ENCODE data around the gene PIEZO2.

Gene PIEZO2

GRCh38 chr18:10822456-10822855 lies 326.9 kb downstream of the PIEZO2 start:
- no peaks in the 10 kb centered on the region for H3K36me3 ChIP-seq (ENCODE audit: insufficient read depth, low read length)
- no peak for TF ChIP-seq CTCF (IDR thresholded peaks at IDR 0.05; ENCODE audit: low read length)
- no peak for TF ChIP-seq EZH2 (IDR thresholded peaks at IDR 0.05; ENCODE audit: borderline replicate concordance, low read length)
- H2AFZ ChIP-seq (ENCODE audit: low read length), result no peak overlapping the region
- H3K79me2 ChIP-seq (ENCODE audit: insufficient read depth, low read length), result no peaks in the 10 kb centered on the region
- H3K4me1 ChIP-seq (ENCODE audit: insufficient read depth, low read length, severe bottlenecking), result no peaks in the 10 kb centered on the region
- H3K4me2 ChIP-seq (ENCODE audit: low read length), result no peak overlapping the region
- H3K9me3 ChIP-seq (ENCODE audit: low read length), result 0 out of 2 replicates have a peak, but pooled peaks cover 5% of the 10 kb centered on the region
- H3K9me2 ChIP-seq (ENCODE audit: low read depth, low read length), result no peaks in the 10 kb centered on the region
- H3K4me3 ChIP-seq (ENCODE audit: low read depth, low read length, poor library complexity, severe bottlenecking), result no peak overlapping the region
- H4K20me1 ChIP-seq (ENCODE audit: insufficient read depth, low read length), result no peaks in the 10 kb centered on the region
- H3K27ac ChIP-seq (ENCODE audit: low read depth, low read length, poor library complexity, severe bottlenecking), result no peak overlapping the region
- no peak overlapping the region for H3K9ac ChIP-seq (ENCODE audit: low read length)
- H3K27me3 ChIP-seq (ENCODE audit: insufficient read depth, low read length), result no peaks in the 10 kb centered on the region
- no peaks in the 10 kb centered on the region for H3F3A ChIP-seq (ENCODE audit: insufficient read depth, low read length)

DNA sequence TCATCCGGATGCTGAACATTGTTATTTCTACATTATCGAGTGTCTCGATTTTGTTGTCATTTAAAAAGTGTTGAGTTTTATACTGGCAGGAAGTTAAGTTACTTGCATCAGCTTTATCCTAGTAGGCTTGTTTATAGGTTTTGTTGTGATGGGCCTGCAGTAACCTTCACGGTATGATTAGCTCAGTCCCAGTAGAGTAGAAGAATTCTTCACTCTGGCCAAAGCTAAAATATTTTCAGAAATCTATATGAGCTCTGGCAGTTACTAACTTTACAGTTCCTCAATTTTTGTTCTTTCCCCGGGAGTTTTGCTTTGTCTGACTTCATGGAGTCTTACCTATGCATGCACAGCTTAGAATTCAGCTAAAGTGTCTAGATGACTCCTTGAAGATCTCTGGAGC lies 328.7 kb downstream of the PIEZO2 start:
- no peaks in the 10 kb centered on the region for H3K79me2 ChIP-seq (ENCODE audit: insufficient read depth, low read length)
- H3K9me3 ChIP-seq (ENCODE audit: low read length), result 0 out of 2 replicates have a peak, but pooled peaks cover 5% of the 10 kb centered on the region
- no peaks in the 10 kb centered on the region for H3K9me2 ChIP-seq (ENCODE audit: low read depth, low read length)
- no peak overlapping the region for H3K4me2 ChIP-seq (ENCODE audit: low read length)
- no peak overlapping the region for H3K4me3 ChIP-seq (ENCODE audit: low read depth, low read length, poor library complexity, severe bottlenecking)
- no peaks in the 10 kb centered on the region for H4K20me1 ChIP-seq (ENCODE audit: insufficient read depth, low read length)
- H3K27me3 ChIP-seq (ENCODE audit: insufficient read depth, low read length), result no peaks in the 10 kb centered on the region
- no peaks in the 10 kb centered on the region for H3K4me1 ChIP-seq (ENCODE audit: insufficient read depth, low read length, severe bottlenecking)
- H3F3A ChIP-seq (ENCODE audit: insufficient read depth, low read length), result no peaks in the 10 kb centered on the region
- H2AFZ ChIP-seq (ENCODE audit: low read length), result no peak overlapping the region
- H3K36me3 ChIP-seq (ENCODE audit: insufficient read depth, low read length), result no peaks in the 10 kb centered on the region
- no peak overlapping the region for H3K27ac ChIP-seq (ENCODE audit: low read depth, low read length, poor library complexity, severe bottlenecking)
- TF ChIP-seq EZH2 (IDR thresholded peaks at IDR 0.05; ENCODE audit: borderline replicate concordance, low read length) (no peak), CTCF (IDR thresholded peaks at IDR 0.05; ENCODE audit: low read length) (no peak)
- H3K9ac ChIP-seq (ENCODE audit: low read length), result no peak overlapping the region

- no peak overlapping the region for H2AFZ ChIP-seq (ENCODE audit: low read length)
- H3K4me2 ChIP-seq (ENCODE audit: low read length), result no peak overlapping the region
These were observed 335.0 kb downstream of the PIEZO2 start for GRCh38 chr18:10814336-10814735.

More at GRCh38 chr18:10814336-10814735, 335.0 kb downstream of the PIEZO2 start:
- Histone ChIP-seq H3K27me3 (ENCODE audit: insufficient read depth, low read length) (no peaks in the 10 kb centered on the region), H4K20me1 (ENCODE audit: insufficient read depth, low read length) (no peaks in the 10 kb centered on the region), H3K4me1 (ENCODE audit: insufficient read depth, low read length, severe bottlenecking) (no peaks in the 10 kb centered on the region), H3K4me3 (ENCODE audit: low read depth, low read length, poor library complexity, severe bottlenecking) (no peak overlapping the region), H3K9me3 (ENCODE audit: low read length) (no peaks in the 10 kb centered on the region), H3F3A (ENCODE audit: insufficient read depth, low read length) (no peaks in the 10 kb centered on the region), H3K36me3 (ENCODE audit: insufficient read depth, low read length) (no peaks in the 10 kb centered on the region), H3K9ac (ENCODE audit: low read length) (no peak overlapping the region), H3K27ac (ENCODE audit: low read depth, low read length, poor library complexity, severe bottlenecking) (no peak overlapping the region), H3K79me2 (ENCODE audit: insufficient read depth, low read length) (no peaks in the 10 kb centered on the region), H3K9me2 (ENCODE audit: low read depth, low read length) (no peaks in the 10 kb centered on the region)
- TF ChIP-seq EZH2 (IDR thresholded peaks at IDR 0.05; ENCODE audit: borderline replicate concordance, low read length), result no peak
- TF ChIP-seq CTCF (IDR thresholded peaks at IDR 0.05; ENCODE audit: low read length), result no peak

Measured in OCI-LY1 (cell line).